ENCODE data around the gene ACOT4.

ACOT4 gene

GRCh38 chr14:73606271-73606670, 14.6 kb downstream of the ACOT4 start (continued):
- TF ChIP-seq, protein P1, sequence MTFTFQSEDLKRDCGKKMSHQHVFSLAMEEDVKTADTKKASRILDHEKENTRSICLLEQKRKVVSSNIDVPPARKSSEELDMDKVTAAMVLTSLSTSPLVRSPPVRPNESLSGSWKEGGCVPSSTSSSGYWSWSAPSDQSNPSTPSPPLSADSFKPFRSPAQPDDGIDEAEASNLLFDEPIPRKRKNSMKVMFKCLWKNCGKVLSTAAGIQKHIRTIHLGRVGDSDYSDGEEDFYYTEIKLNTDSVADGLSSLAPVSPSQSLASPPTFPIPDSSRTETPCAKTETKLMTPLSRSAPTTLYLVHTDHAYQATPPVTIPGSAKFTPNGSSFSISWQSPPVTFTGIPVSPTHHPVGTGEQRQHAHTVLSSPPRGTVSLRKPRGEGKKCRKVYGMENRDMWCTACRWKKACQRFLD (tag by site-specific recombination; IDR thresholded peaks at IDR 0.05), result no peak
- TF ChIP-seq SCRT1 (tag by site-specific recombination; IDR thresholded peaks at IDR 0.05; ENCODE audit: borderline replicate concordance) (no peak), ZNF777 (tag by site-specific recombination; IDR thresholded peaks at IDR 0.05; ENCODE audit: borderline replicate concordance) (no peak), HOXD13 (CRISPR knock-in tag; IDR thresholded peaks at IDR 0.05; ENCODE audit: borderline replicate concordance) (no peak)

- no peaks in the 10 kb centered on the region for H3K4me1 ChIP-seq (ENCODE audit: control insufficient read depth, insufficient read depth, low read length)
- no peak for TF ChIP-seq YY1 (tag by site-specific recombination; IDR thresholded peaks at IDR 0.05)
- TF ChIP-seq KLF1 (tag by site-specific recombination; IDR thresholded peaks at IDR 0.05), result no peak
- TF ChIP-seq ZNF701 (tag by site-specific recombination; IDR thresholded peaks at IDR 0.05), result no peak
- TF ChIP-seq ZNF114 (tag by site-specific recombination; IDR thresholded peaks at IDR 0.05), result no peak
- peak; percentile 92 for TF ChIP-seq ZNF585B (tag by site-specific recombination; IDR thresholded peaks at IDR 0.05)
- TF ChIP-seq ZSCAN23 (tag by site-specific recombination; IDR thresholded peaks at IDR 0.05), result no peak
- ChIA-PET CTCF (no interaction called here), POLR2A (no interaction called here)
- no peaks in the 10 kb centered on the region for H3K9me3 ChIP-seq (ENCODE audit: control insufficient read depth, insufficient read depth, low read depth, low read length)
- no peaks in the 10 kb centered on the region for H3K36me3 ChIP-seq (ENCODE audit: control insufficient read depth in 2 of 2, insufficient read depth in 1 of 2, low read length in 2 of 2)
- H3K27ac ChIP-seq (ENCODE audit: extremely low read depth, low read depth, low read length), result no peak overlapping the region
- no peak overlapping the region for H3K4me3 ChIP-seq (ENCODE audit: low read depth, low read length)
Observed at GRCh38 chr14:73607241-73607640, 15.6 kb downstream of the ACOT4 start.

DNA sequence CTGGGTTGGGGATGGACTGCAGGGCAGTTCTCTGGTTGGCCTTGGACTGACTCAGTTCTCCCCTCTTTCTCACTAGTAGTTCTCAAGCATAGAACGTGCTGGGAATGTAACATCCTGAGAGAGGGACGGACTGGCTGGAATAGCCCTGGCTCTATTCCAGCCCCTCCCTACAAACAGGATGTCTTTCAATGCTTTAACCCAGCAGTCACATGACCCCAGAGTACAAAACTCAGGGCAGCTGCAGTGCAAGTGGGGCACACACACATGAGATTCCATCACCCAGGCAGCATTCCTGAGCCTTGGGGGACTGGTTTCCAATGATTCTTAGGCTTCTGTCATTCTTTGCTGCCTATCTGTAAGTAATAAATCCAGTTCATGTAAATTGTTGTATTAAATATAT, 19.0 kb downstream of the ACOT4 start:
- no peak overlapping the region for H3K4me3 ChIP-seq (ENCODE audit: low read depth, low read length)
- TF ChIP-seq ZNF341 (tag by site-specific recombination; IDR thresholded peaks at IDR 0.05; ENCODE audit: low read depth), result peak; percentile 55
- TF ChIP-seq ZNF140 (tag by site-specific recombination; IDR thresholded peaks at IDR 0.05), result no peak
- TF ChIP-seq KLF7 (tag by site-specific recombination; IDR thresholded peaks at IDR 0.05; ENCODE audit: borderline replicate concordance), result no peak
- TF ChIP-seq ZBTB6 (tag by site-specific recombination; IDR thresholded peaks at IDR 0.05), result no peak
- TF ChIP-seq ZNF626 (tag by site-specific recombination; IDR thresholded peaks at IDR 0.05), result no peak
- peak; percentile 59 for TF ChIP-seq SETDB1 (IDR thresholded peaks at IDR 0.05; ENCODE audit: insufficient read length, low read length)
- TF ChIP-seq MEIS1 (CRISPR knock-in tag; IDR thresholded peaks at IDR 0.05; ENCODE audit: borderline replicate concordance), result no peak
- no peak for TF ChIP-seq ZNF335 (tag by site-specific recombination; conservative IDR thresholded peaks at IDR 0.05)
- H3K9me3 ChIP-seq (ENCODE audit: control insufficient read depth, insufficient read depth, low read depth, low read length), result no peaks in the 10 kb centered on the region
- POLR2A ChIA-PET, result no interaction called here
- CTCF ChIA-PET, result no interaction called here
- H3K36me3 ChIP-seq (ENCODE audit: control insufficient read depth in 2 of 2, insufficient read depth in 1 of 2, low read length in 2 of 2), result no peaks in the 10 kb centered on the region
- no peak overlapping the region for H3K27ac ChIP-seq (ENCODE audit: extremely low read depth, low read depth, low read length)
- H3K4me1 ChIP-seq (ENCODE audit: control insufficient read depth, insufficient read depth, low read length), result no peaks in the 10 kb centered on the region

- no peaks in the 10 kb centered on the region for H3K9me3 ChIP-seq (ENCODE audit: control insufficient read depth, insufficient read depth, low read depth, low read length)
- H3K36me3 ChIP-seq (ENCODE audit: control insufficient read depth in 2 of 2, insufficient read depth in 1 of 2, low read length in 2 of 2), result no peaks in the 10 kb centered on the region
- CTCF ChIA-PET, result interaction anchor here (0.6 to 1.0 kb wide), 2 partner anchors 122 to 1192 kb away, joined by 3 read pairs; partner anchors contain the start of gene RIOX1
- no peaks in the 10 kb centered on the region for H3K4me1 ChIP-seq (ENCODE audit: control insufficient read depth, insufficient read depth, low read length)
- POLR2A ChIA-PET, result interaction anchor here (0.6 to 2.1 kb wide), 4 partner anchors 11 to 44 kb away, joined by 3 to 6 read pairs (median 4); partner anchors contain the start of genes ACOT2 and ACOT4
- H3K27ac ChIP-seq (ENCODE audit: extremely low read depth, low read depth, low read length), result peak within 1 kb of the TSS; percentile 47; the same call in 1 of the 2 replicates
- peak within 1 kb of the TSS; percentile 57 for H3K4me3 ChIP-seq (ENCODE audit: low read depth, low read length)
- no peak for TF ChIP-seq ZNF266 (tag by site-specific recombination; IDR thresholded peaks at IDR 0.05; ENCODE audit: low read depth)
- TF ChIP-seq KLF17 (tag by site-specific recombination; IDR thresholded peaks at IDR 0.05), result no peak
- TF ChIP-seq ZNF624 (tag by site-specific recombination; IDR thresholded peaks at IDR 0.05), result no peak
- TF ChIP-seq, protein P2, sequence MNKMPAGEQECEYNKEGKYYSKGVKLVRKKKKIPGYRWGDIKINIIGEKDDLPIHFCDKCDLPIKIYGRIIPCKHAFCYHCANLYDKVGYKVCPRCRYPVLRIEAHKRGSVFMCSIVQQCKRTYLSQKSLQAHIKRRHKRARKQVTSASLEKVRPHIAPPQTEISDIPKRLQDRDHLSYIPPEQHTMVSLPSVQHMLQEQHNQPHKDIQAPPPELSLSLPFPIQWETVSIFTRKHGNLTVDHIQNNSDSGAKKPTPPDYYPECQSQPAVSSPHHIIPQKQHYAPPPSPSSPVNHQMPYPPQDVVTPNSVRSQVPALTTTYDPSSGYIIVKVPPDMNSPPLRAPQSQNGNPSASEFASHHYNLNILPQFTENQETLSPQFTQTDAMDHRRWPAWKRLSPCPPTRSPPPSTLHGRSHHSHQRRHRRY (tag by site-specific recombination; IDR thresholded peaks at IDR 0.05), result no peak
- peak; percentile 58; the same call in 1 of the 2 replicates for TF ChIP-seq ZNF600 (tag by site-specific recombination; IDR thresholded peaks at IDR 0.05)
- TF ChIP-seq, protein P3, sequence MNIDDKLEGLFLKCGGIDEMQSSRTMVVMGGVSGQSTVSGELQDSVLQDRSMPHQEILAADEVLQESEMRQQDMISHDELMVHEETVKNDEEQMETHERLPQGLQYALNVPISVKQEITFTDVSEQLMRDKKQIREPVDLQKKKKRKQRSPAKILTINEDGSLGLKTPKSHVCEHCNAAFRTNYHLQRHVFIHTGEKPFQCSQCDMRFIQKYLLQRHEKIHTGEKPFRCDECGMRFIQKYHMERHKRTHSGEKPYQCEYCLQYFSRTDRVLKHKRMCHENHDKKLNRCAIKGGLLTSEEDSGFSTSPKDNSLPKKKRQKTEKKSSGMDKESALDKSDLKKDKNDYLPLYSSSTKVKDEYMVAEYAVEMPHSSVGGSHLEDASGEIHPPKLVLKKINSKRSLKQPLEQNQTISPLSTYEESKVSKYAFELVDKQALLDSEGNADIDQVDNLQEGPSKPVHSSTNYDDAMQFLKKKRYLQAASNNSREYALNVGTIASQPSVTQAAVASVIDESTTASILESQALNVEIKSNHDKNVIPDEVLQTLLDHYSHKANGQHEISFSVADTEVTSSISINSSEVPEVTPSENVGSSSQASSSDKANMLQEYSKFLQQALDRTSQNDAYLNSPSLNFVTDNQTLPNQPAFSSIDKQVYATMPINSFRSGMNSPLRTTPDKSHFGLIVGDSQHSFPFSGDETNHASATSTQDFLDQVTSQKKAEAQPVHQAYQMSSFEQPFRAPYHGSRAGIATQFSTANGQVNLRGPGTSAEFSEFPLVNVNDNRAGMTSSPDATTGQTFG (tag by site-specific recombination; IDR thresholded peaks at IDR 0.05; ENCODE audit: borderline replicate concordance), result no peak
Observed at GRCh38 chr14:73612339-73613045, 20.8 kb downstream of the ACOT4 start, which contains the start of gene ACOT6. ACOT6 (plus strand) TSS chr14:73612517; CDS start chr14:73612572, 55 bp downstream.
